Hepatocyte (in vitro differentiated cells): ENCODE measurements around the gene RANBP3L. TPM values are rescaled to one million over a fixed set of nuclear protein-coding genes. Genes with fewer than 3 reads are reported as not detected.
"Not testable (repeated sequence)": the region's sequence is repeated elsewhere in the genome, so short reads cannot be mapped to it uniquely, and the experiment has no call there.

ENCODE experiments used
- DNase-seq: peaks from one replicate; pipeline ENCODE4 v3.0.0-alpha.2; 2016; ENCODE audit warnings: low spot score
- H2AFZ ChIP-seq: fragments of 200-600 bp; sonication (generic); 2 replicates; pipeline ENCODE4 v1.6.0; 2016; ENCODE audit warnings: antibody characterized with exemption, mild to moderate bottlenecking
- H3K27ac ChIP-seq: fragments of 200-600 bp; sonication (generic); 2 replicates; pipeline ENCODE4 v1.5.1; 2016; ENCODE audit warnings: mild to moderate bottlenecking
- H3K27me3 ChIP-seq: fragments of 200-600 bp; sonication (generic); 2 replicates; pipeline ENCODE4 v1.6.1; 2016
- H3K36me3 ChIP-seq: fragments of 200-600 bp; sonication (generic); replicated peaks from 2 replicates; pipeline ENCODE4 v1.5.1; 2016; ENCODE audit warnings: low read depth; ENCODE audit not compliant: insufficient read depth
- H3K4me1 ChIP-seq: fragments of 200-600 bp; sonication (generic); 2 replicates; pipeline ENCODE4 v1.5.1; 2016; ENCODE audit warnings: mild to moderate bottlenecking, moderate library complexity; ENCODE audit not compliant: insufficient read depth
- H3K4me2 ChIP-seq: fragments of 200-600 bp; sonication (generic); 2 replicates; pipeline ENCODE4 v1.6.0; 2016
- H3K4me3 ChIP-seq: fragments of 200-600 bp; sonication (generic); 2 replicates; pipeline ENCODE4 v1.5.1; 2016; ENCODE audit warnings: mild to moderate bottlenecking
- H3K79me2 ChIP-seq: fragments of 200-600 bp; sonication (generic); 2 replicates; pipeline ENCODE4 v1.6.0; 2017; ENCODE audit warnings: mild to moderate bottlenecking
- H3K9me2 ChIP-seq: fragments of 200-600 bp; sonication (generic); replicated peaks from 2 replicates; pipeline ENCODE4 v1.6.0; 2017; ENCODE audit warnings: mild to moderate bottlenecking; ENCODE audit not compliant: insufficient read depth
- H3K9me3 ChIP-seq: fragments of 200-600 bp; sonication (generic); 2 replicates; pipeline ENCODE4 v1.5.1; 2016; ENCODE audit warnings: low read depth, mild to moderate bottlenecking
- H4K20me1 ChIP-seq: fragments of 200-600 bp; sonication (generic); 2 replicates; pipeline ENCODE4 v1.6.0; 2016; ENCODE audit warnings: mild to moderate bottlenecking; ENCODE audit not compliant: insufficient read depth, poor library complexity, severe bottlenecking
- CTCF ChIP-seq: fragments of 200-600 bp; sonication (generic); IDR thresholded peaks from 2 replicates; pipeline ENCODE4 v1.5.1; 2016; ENCODE audit warnings: antibody characterized with exemption, mild to moderate bottlenecking; ENCODE audit not compliant: poor library complexity
- EZH2 ChIP-seq: fragments of 200-600 bp; sonication (generic); IDR thresholded peaks from 2 replicates; pipeline ENCODE4 v1.6.1; 2016; ENCODE audit warnings: antibody characterized with exemption, mild to moderate bottlenecking, borderline replicate concordance
- EZH2phosphoT487 ChIP-seq: fragments of 200-600 bp; sonication (generic); IDR thresholded peaks from one replicate; pipeline ENCODE4 v1.6.1; 2018; ENCODE audit warnings: antibody characterized with exemption, mild to moderate bottlenecking, low read depth, moderate library complexity; ENCODE audit not compliant: unreplicated experiment, severe bottlenecking
- WGBS: methylation state at CpG from one replicate; pipeline ENCODE4 v1.1.6; 2016; ENCODE audit warnings: low lambda C conversion rate; ENCODE audit errors: missing lambda C conversion rate; 5-methylcytosine and 5-hydroxymethylcytosine counted together
- polyA plus RNA-seq: library from polyadenylated mRNA; unstranded; fragments of >200 nt; fragmentation: Nextera tagmentation; extraction: Ambion mirVana; gene quantifications from 2 replicates; pipeline ENCODE4 v1.2.1, GENCODE V29; 2016
- total RNA-seq: library from RNA; depleted of rRNA; stranded (reverse); fragments of >200 nt; gene quantifications from 2 replicates; pipeline ENCODE4 v1.2.3, GENCODE V29; 2014

The RANBP3L gene
- total RNA-seq (3.8 and 6.5 TPM in 2 replicates), polyA plus RNA-seq (0.28 and 0.46 TPM in 2 replicates)

GRCh38 chr5:36301858-36302603, at the start of gene RANBP3L:
TSS of gene RANBP3L (minus strand) at chr5:36301902. CDS start at chr5:36301416, 486 bp downstream.
- H3K27ac ChIP-seq: peak within 1 kb of the TSS; percentile 74
- H3K36me3 ChIP-seq: no peaks in the 10 kb centered on the region
- no peaks in the 10 kb centered on the region for H3K27me3 ChIP-seq
- H3K4me1 ChIP-seq: peaks cover 4% of the 10 kb centered on the region
- no peaks in the 10 kb centered on the region for H3K79me2 ChIP-seq
- H3K9me3 ChIP-seq: no peaks in the 10 kb centered on the region
- peak within 1 kb of the TSS; percentile 3 for H2AFZ ChIP-seq
- peak; percentile 65 for DNase-seq
- TF ChIP-seq EZH2: no peak
- no peak for TF ChIP-seq EZH2phosphoT487
- TF ChIP-seq CTCF: no peak
- H3K4me2 ChIP-seq: peak within 1 kb of the TSS; percentile 59
- no peaks in the 10 kb centered on the region for H3K9me2 ChIP-seq
- H4K20me1 ChIP-seq: no peaks in the 10 kb centered on the region
- H3K4me3 ChIP-seq: no peak within 1 kb of the TSS
- 16% methylated on average over 5 of the region's 5 CpGs for WGBS

GRCh38 chr5:36346896-36347690, 45.4 kb upstream of the RANBP3L start:
- no peak overlapping the region for H3K4me3 ChIP-seq
- H3K79me2 ChIP-seq: no peaks in the 10 kb centered on the region
- TF ChIP-seq EZH2: no peak
- TF ChIP-seq CTCF: no peak
- TF ChIP-seq EZH2phosphoT487: no peak
- no peak for DNase-seq
- no peaks in the 10 kb centered on the region for H4K20me1 ChIP-seq
- H3K9me2 ChIP-seq: no peaks in the 10 kb centered on the region
- no peak overlapping the region for H3K27ac ChIP-seq
- 69% methylated on average over 5 of the region's 5 CpGs for WGBS
- no peaks in the 10 kb centered on the region for H3K4me1 ChIP-seq
- no peaks in the 10 kb centered on the region for H3K27me3 ChIP-seq
- H3K4me2 ChIP-seq: no peak overlapping the region
- H3K36me3 ChIP-seq: no peaks in the 10 kb centered on the region
- no peak overlapping the region for H2AFZ ChIP-seq
- H3K9me3 ChIP-seq: no peaks in the 10 kb centered on the region

- H4K20me1 ChIP-seq: no peaks in the 10 kb centered on the region
- no peaks in the 10 kb centered on the region for H3K4me1 ChIP-seq
- H3K4me3 ChIP-seq: no peak overlapping the region
- no peaks in the 10 kb centered on the region for H3K9me2 ChIP-seq
- 92% methylated on average over 2 of the region's 2 CpGs for WGBS
- no peak overlapping the region for H3K4me2 ChIP-seq
- H3K9me3 ChIP-seq: no peaks in the 10 kb centered on the region
- no peak for DNase-seq
- no peaks in the 10 kb centered on the region for H3K79me2 ChIP-seq
- no peak overlapping the region for H3K27ac ChIP-seq
- TF ChIP-seq CTCF: no peak
- no peak for TF ChIP-seq EZH2
- no peak for TF ChIP-seq EZH2phosphoT487
- H3K27me3 ChIP-seq: no peaks in the 10 kb centered on the region
- no peaks in the 10 kb centered on the region for H3K36me3 ChIP-seq
- H2AFZ ChIP-seq: no peak overlapping the region
Observed at GRCh38 chr5:36344899-36345298, 43.2 kb upstream of the RANBP3L start.

- H2AFZ ChIP-seq, H3K9me2 ChIP-seq, H4K20me1 ChIP-seq, H3K4me3 ChIP-seq, H3K4me1 ChIP-seq, H3K27ac ChIP-seq, H3K4me2 ChIP-seq, H3K79me2 ChIP-seq, H3K27me3 ChIP-seq, H3K36me3 ChIP-seq, DNase-seq, H3K9me3 ChIP-seq: not testable (repeated sequence)
- 74% methylated on average over 4 of the region's 4 CpGs for WGBS
Observed at GRCh38 chr5:36341720-36342119, 40.0 kb upstream of the RANBP3L start.
